K562 (cell line): ENCODE results near the gene AMIGO1. TPM values are rescaled to one million over a fixed set of nuclear protein-coding genes. Genes with fewer than 3 reads are reported as not detected.

ENCODE experiments used
- ATAC-seq: fragments of 200-7000 bp; cut with Tn5 transposase; 3 replicates; pipeline ENCODE4 v1.9.1; 2020; ENCODE audit warnings: moderate library complexity
- BruUV-seq: library from RNA; stranded (reverse); fragments of 400-500 nt; replicated peaks from 2 replicates; lab custom pipeline; 2021; lab: Mats Ljungman, UMichigan
- CTCF ChIA-PET: fragments of 300-600 bp; formaldehyde crosslinking; extraction: SDS; loops from one replicate; lab custom pipeline; 2021; ENCODE audit warnings: low intra/inter-chr PET ratio; lab: Yijun Ruan, JAX
- POLR2A ChIA-PET: fragments of 300-600, 350-650 bp; sonication (Branson Sonifier 250); formaldehyde crosslinking; extraction: SDS; loops from one replicate; lab custom pipeline; 2021; ENCODE audit warnings: antibody characterized with exemption, inconsistent platforms; lab: Yijun Ruan, JAX
- DNase-seq, 4 experiments: peaks; one replicate each; pipeline versions ENCODE4 v3.0.0 to v3.0.0-alpha.2; 2011 to 2018; ENCODE audit warnings: low spot score in 3 of 4, mixed read lengths in 3 of 4; ENCODE audit errors: extremely low read depth in 1 of 4
- FAIRE-seq: peaks from 2 replicates; lab custom pipeline; 2011; peaks lifted over from hg19 to GRCh38; lab: Jason Lieb, UNC
- H2AFZ ChIP-seq: 2 replicates; pipeline ENCODE4 v1.6.0; 2011; ENCODE audit warnings: low read depth, low read length, control low read depth, inconsistent platforms
- H3K27ac ChIP-seq: fragments of 200-600 bp; 3 replicates; pipeline ENCODE4 v1.8.0; 2011; ENCODE audit warnings: low read depth, mild to moderate bottlenecking, control low read depth, inconsistent platforms, low read length, moderate library complexity, mixed read lengths; ENCODE audit errors: extremely low read depth
- H3K27me3 ChIP-seq, 2 experiments: fragments of 300-600 bp in 1 of 2; 2 replicates in 1 of 2; 3 replicates in 1 of 2; pipeline versions ENCODE4 v1.6.0 to v1.8.0; 2011; ENCODE audit warnings: inconsistent platforms in 2 of 2, low read length in 2 of 2, mild to moderate bottlenecking in 1 of 2, mixed read lengths in 1 of 2, moderate library complexity in 1 of 2; ENCODE audit not compliant: control insufficient read depth in 2 of 2, insufficient read depth in 2 of 2
- H3K36me3 ChIP-seq: fragments of 300-600 bp; 3 replicates; pipeline ENCODE4 v1.8.0; 2011; ENCODE audit warnings: mild to moderate bottlenecking, low read length, inconsistent platforms; ENCODE audit not compliant: control insufficient read depth, insufficient read depth
- H3K4me1 ChIP-seq, 2 experiments: fragments of 200-600 bp in 1 of 2; replicated peaks in 1 of 2; 2 replicates in 1 of 2; 3 replicates in 1 of 2; pipeline versions ENCODE4 v1.5.1 to v1.8.0; 2011; ENCODE audit warnings: inconsistent platforms in 2 of 2, low read length in 2 of 2, mild to moderate bottlenecking in 1 of 2, mixed read lengths in 1 of 2, moderate library complexity in 1 of 2; ENCODE audit not compliant: control insufficient read depth in 2 of 2, insufficient read depth in 2 of 2
- H3K4me2 ChIP-seq: 2 replicates; pipeline ENCODE4 v1.6.1; 2011; ENCODE audit warnings: low read length, control low read depth, inconsistent platforms, mixed read lengths; ENCODE audit not compliant: insufficient read depth
- H3K4me3 ChIP-seq: fragments of 200-600 bp; sonication (generic), shearing (Covaris generic); 2 replicates; pipeline ENCODE4 v1.5.1; 2016; ENCODE audit warnings: control low read depth, inconsistent platforms
- H3K79me2 ChIP-seq: fragments of 200-600 bp; 3 replicates; pipeline ENCODE4 v1.8.0; 2011; ENCODE audit warnings: low read length, inconsistent platforms; ENCODE audit not compliant: control insufficient read depth, insufficient read depth
- H3K9ac ChIP-seq, 2 experiments: 2 replicates each; pipeline versions ENCODE4 v1.6.0 to v1.6.1; 2011; ENCODE audit warnings: low read depth in 2 of 2, low read length in 2 of 2, control low read depth in 1 of 2, inconsistent platforms in 1 of 2, mild to moderate bottlenecking in 1 of 2, mixed read lengths in 1 of 2; ENCODE audit not compliant: insufficient read depth in 1 of 2
- H3K9me1 ChIP-seq: one replicate; pipeline ENCODE4 v1.6.0; 2011; ENCODE audit warnings: inconsistent platforms, mild to moderate bottlenecking, low read length, moderate library complexity; ENCODE audit not compliant: control insufficient read depth, insufficient read depth
- H3K9me3 ChIP-seq: replicated peaks from 2 replicates; pipeline ENCODE4 v1.5.1; 2011; ENCODE audit warnings: low read depth, low read length, inconsistent platforms; ENCODE audit not compliant: control insufficient read depth, insufficient read depth
- H4K20me1 ChIP-seq: replicated peaks from 2 replicates; pipeline ENCODE4 v1.6.1; 2011; ENCODE audit warnings: low read length, inconsistent platforms, mixed read lengths; ENCODE audit not compliant: control insufficient read depth, insufficient read depth
- POLR2AphosphoS2 ChIP-seq: IDR thresholded peaks from 2 replicates; pipeline ENCODE4 v1.6.1; 2012; ENCODE audit warnings: low read length, improper control_type of control experiment
- POLR2B ChIP-seq: fragments of 450-650 bp; IDR thresholded peaks from 2 replicates; pipeline ENCODE4 v1.6.1; 2018; ENCODE audit warnings: low read depth; ENCODE audit not compliant: partially characterized antibody
- SPI1 ChIP-seq: IDR thresholded peaks from 2 replicates; pipeline ENCODE4 v1.6.1; 2011; ENCODE audit warnings: low read depth, low read length, control low read depth, borderline replicate concordance
- TFAM ChIP-seq: fragments of 250-450 bp; sonication (Bioruptor Pico); conservative IDR thresholded peaks from 2 replicates; pipeline ENCODE4 v1.5.0; 2021; ENCODE audit warnings: mild to moderate bottlenecking, moderate library complexity
- WGBS: fragments of 100-300 bp; shearing (Covaris generic); methylation state at CpG from one replicate; pipeline ENCODE4 v1.1.6; 2016; ENCODE audit warnings: low coverage, mixed read lengths; ENCODE audit not compliant: insufficient coverage; ENCODE audit errors: missing lambda C conversion rate; 5-methylcytosine and 5-hydroxymethylcytosine counted together
- in situ Hi-C: fragments of 300-500 bp; cut with MboI; formaldehyde crosslinking; loops from 4 replicates; pipeline ENCODE4 v1.15.0; 2018; ENCODE audit warnings: inconsistent platforms, mixed read lengths
- intact Hi-C: fragments of 100-400 bp; cut with micrococcal nuclease; formaldehyde crosslinking; loops from 2 replicates; pipeline ENCODE4 v1.14.2; 2022
- polyA plus RNA-seq, 8 experiments: library from polyadenylated mRNA; depleted of rRNA in 4 of 8; stranded (reverse) in 5 of 8; unstranded in 3 of 8; fragments of >200 nt; fragmentation: Nextera tagmentation in 2 of 8; fragmentation: Illumina TruSeq in 1 of 8; extraction: Ambion mirVana in 2 of 8; extraction: Trizol in 1 of 8; gene quantifications; 2 replicates each; pipeline versions ENCODE4 v1.2.1 to v1.2.3, GENCODE V29; 2011 to 2014; ENCODE audit warnings: inconsistent platforms in 1 of 8, missing spikeins in 1 of 8
- total RNA-seq, 7 experiments: library from RNA; depleted of rRNA in 6 of 7; stranded (reverse); fragments of >200 nt in 6 of 7; fragmentation: Illumina TruSeq in 2 of 7; extraction: Trizol in 2 of 7; gene quantifications; 2 replicates each; pipeline versions ENCODE4 v1.2.1 to v1.2.3, GENCODE V29; 2011 to 2021; ENCODE audit warnings: low replicate concordance in 1 of 7

The AMIGO1 gene
- total and polyA plus RNA-seq, 9 of the 15 experiments (the other 6 are each of a cell fraction or from before 2014, with no cell fraction given) = 0.24 to 1.0 (median 0.54) TPM

- POLR2A ChIA-PET = interaction anchor here (0.6 to 4.9 kb wide), 7 partner anchors 14 to 106 kb away, joined by 3 to 21 read pairs (median 10); partner anchors contain the start of genes ATXN7L2, CYB561D1, GNAI3 and PSMA5
- in situ Hi-C loops (loop anchor here (5.0 kb wide), 2 partner anchors 34 to 269 kb away; no protein-coding TSS in a partner anchor), intact Hi-C loops (loop anchor here (5.0 to 10.0 kb wide), 2 partner anchors 109 to 417 kb away; partner anchors contain the start of gene ELAPOR1)
- TF ChIP-seq POLR2B (no peak), TFAM (CRISPR knock-in tag) (no peak)
- DNase-seq (no peak), FAIRE-seq (no peak), ATAC-seq (no peak)
- H3K79me2 ChIP-seq = no peaks in the 10 kb centered on the region
- CTCF ChIA-PET = interaction anchor here (1.1 to 5.3 kb wide), 5 partner anchors 21 to 330 kb away, joined by 3 to 131 read pairs (median 32); partner anchors contain the start of gene CYB561D1
- peaks cover 15 to 23% of the 10 kb centered on the region in 2 experiments for H3K27me3 ChIP-seq
- no peaks in the 10 kb centered on the region for H3K36me3 ChIP-seq
- no peak overlapping the region; the same call in 1 of the 2 replicates for H2AFZ ChIP-seq
- 43% methylated on average over 4 of the region's 4 CpGs for WGBS
- no peaks in the 10 kb centered on the region for H3K9me3 ChIP-seq
- no TSS peak for BruUV-seq
- H3K27ac ChIP-seq = no peak overlapping the region
- H3K9me1 ChIP-seq = no peaks in the 10 kb centered on the region
- no peaks in the 10 kb centered on the region for H4K20me1 ChIP-seq
- peaks cover 9 to 14% of the 10 kb centered on the region in 2 experiments; a peak in 4 of 5 replicates for H3K4me1 ChIP-seq
- no peak overlapping the region for H3K4me3 ChIP-seq
- H3K4me2 ChIP-seq = no peak overlapping the region
- H3K9ac ChIP-seq = peak overlapping the region in 1 of 2 experiments; percentile 61; a peak in 2 of 4 replicates
Measured at GRCh38 chr1:109531380-109531779, 21.9 kb upstream of the AMIGO1 start.

DNA sequence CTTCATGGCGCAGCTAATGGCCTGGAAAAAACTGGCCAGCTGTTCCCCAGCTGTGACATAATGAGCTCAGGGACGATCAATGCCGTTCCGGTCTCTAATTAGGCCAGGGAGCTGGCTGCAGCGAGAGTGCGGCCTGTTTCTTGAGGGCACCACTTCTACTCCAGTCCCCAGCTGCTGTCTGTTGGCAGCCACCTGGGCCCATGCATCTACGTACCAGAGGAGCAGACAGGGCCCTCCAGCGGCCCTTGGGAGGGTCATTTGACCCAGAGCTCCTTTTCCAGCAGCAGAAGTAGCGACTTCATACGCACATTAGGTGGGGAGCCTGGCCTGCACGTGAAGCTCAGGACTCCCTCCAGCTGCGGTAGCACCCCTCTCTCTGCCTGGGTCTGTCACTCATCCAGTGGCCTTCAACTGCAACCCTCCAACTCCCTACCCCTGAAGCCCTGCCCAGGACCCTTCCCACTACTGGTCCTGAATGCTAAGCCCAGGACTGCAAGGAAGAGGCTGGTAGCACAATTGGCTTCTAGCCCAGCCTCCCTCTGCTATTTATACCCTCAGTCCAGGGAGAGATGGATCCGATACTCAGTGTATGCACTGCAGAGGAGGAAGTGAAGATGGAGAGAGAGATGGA, 21.0 kb upstream of the AMIGO1 start:
- peaks cover 15 to 26% of the 10 kb centered on the region in 2 experiments for H3K27me3 ChIP-seq
- no peak overlapping the region for H3K4me2 ChIP-seq
- H3K4me1 ChIP-seq = peaks cover 9 to 14% of the 10 kb centered on the region in 2 experiments; a peak in 4 of 5 replicates
- POLR2A ChIA-PET = interaction anchor here (0.6 to 4.9 kb wide), 9 partner anchors 11 to 316 kb away, joined by 3 to 21 read pairs (median 11); partner anchors contain the start of genes ATXN7L2 and GNAI3
- WGBS = 59% methylated on average over 13 of the region's 13 CpGs
- intact Hi-C loops = loop anchor here (5.0 to 10.0 kb wide), 2 partner anchors 108 to 416 kb away; partner anchors contain the start of gene ELAPOR1
- TF ChIP-seq SPI1 = 0 out of 2 replicates have a peak, but pooled peaks have one; percentile 2
- no peak for TF ChIP-seq POLR2AphosphoS2
- TF ChIP-seq, all 486 proteins: peak for 1
- Histone ChIP-seq H3K79me2 (no peaks in the 10 kb centered on the region), H4K20me1 (no peaks in the 10 kb centered on the region), H3K9me3 (no peaks in the 10 kb centered on the region), H2AFZ (no peak overlapping the region), H3K27ac (no peak overlapping the region), H3K4me3 (no peak overlapping the region), H3K9me1 (no peaks in the 10 kb centered on the region), H3K9ac (peak overlapping the region in 1 of 2 experiments; percentile 61; a peak in 2 of 4 replicates), H3K36me3 (no peaks in the 10 kb centered on the region)
- ATAC-seq (no peak), FAIRE-seq (no peak), DNase-seq (no peak)
- in situ Hi-C loops = loop anchor here (5.0 kb wide), 2 partner anchors 33 to 268 kb away; no protein-coding TSS in a partner anchor
- CTCF ChIA-PET = interaction anchor here (3.7 to 5.3 kb wide), 3 partner anchors 30 to 268 kb away, joined by 32 to 131 read pairs (median 84); partner anchors contain the start of gene CYB561D1
- BruUV-seq = no TSS peak
